GM18909 (cell line): ENCODE measurements around the gene CCR6.
"Not testable (repeated sequence)": the region's sequence is repeated elsewhere in the genome, so short reads cannot be mapped to it uniquely, and the experiment has no call there.

Source experiments
- ATAC-seq: cut with Tn5 transposase; IDR thresholded peaks from one replicate; pipeline ENCODE4 v1.9.1; 2021; ENCODE audit warnings: mild to moderate bottlenecking; ENCODE audit not compliant: unreplicated experiment, poor library complexity

The CCR6 gene

DNA sequence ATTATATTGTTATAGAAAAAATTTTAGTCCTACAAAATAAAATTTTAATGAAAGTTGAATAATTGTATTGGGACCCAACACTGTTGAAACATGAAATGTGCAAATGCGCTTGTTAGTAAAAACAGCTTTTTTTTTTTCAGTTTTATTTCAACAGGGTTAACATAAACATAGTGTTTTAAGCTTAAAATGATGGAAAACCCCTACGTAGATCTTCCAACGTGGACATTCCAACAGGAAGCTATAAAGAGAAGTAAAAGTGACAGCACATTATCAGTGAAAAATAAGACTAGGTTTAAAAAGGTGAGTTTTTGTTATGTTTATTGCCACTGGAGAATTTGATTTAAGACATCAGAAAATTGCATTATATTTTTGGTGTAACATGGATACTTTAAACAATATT, 41.4 kb downstream of the CCR6 start:
- ATAC-seq: no peak

DNA sequence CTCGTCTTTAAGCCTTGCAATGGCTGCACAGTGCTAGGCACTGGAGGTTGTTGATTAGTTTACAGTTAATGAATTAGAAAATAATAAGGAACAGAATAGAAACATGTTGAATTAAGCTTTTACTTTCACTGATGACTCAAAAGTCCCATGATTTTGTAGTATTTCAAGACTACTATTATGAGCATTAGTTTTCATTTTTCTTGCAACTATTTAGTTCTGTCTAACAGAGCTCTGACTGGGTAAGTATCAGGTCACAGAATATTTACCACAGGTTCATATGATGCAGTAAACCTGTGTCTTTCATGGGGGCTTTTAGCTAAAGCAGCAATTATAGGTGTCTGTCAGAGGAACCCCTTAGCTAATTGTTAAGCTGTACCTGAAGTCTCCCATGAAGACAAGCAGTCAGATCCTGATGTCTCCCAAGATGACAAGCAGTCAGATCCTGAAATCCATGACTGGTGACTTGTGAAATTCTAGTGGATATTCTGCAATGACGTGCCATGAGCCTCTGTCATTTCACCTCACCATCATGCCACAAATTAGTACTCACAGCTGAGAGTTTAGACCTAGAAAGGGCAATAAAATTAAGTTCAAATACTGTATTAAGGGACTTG, 43.1 kb downstream of the CCR6 start:
- ATAC-seq: no peak

DNA sequence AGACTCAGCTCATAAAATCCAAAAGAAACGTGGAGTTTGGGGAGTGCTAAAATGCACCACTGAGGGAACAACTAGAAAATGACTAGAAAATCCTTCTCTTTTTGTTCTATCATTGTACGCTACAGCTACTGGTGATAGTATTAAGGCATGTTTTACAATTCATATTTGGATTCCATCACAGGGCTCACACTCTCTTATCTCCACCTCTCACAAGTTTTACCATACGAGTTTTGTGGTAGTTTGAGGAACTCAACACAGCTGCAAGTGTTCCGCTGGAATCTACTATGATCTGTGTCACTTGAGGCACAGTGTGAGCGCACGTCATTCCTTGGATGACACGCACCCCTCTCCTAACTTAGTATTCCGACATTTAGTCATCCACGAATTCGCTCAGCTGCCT, 44.8 kb downstream of the CCR6 start:
- not testable (repeated sequence) for ATAC-seq

DNA sequence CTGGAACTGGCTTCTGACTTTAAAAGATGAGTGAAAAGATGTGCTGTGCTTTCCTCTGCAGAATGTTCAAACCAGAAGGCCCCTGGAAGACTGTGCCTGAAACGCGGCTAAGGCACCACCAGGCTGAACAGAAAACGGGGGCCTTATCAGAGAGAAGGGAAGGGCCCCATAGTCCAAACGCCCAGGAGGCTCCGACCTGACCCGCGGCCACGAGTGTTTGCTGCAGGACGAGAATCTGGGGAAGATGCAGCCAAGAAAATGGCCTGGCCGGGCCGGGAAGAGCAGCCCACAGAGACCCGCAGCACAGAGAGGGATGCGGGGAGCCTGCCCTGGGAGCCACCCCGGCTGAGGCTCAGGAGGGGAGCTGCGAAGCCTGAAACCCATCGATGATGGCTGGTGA, 45.4 kb downstream of the CCR6 start:
- not testable (repeated sequence) for ATAC-seq

DNA sequence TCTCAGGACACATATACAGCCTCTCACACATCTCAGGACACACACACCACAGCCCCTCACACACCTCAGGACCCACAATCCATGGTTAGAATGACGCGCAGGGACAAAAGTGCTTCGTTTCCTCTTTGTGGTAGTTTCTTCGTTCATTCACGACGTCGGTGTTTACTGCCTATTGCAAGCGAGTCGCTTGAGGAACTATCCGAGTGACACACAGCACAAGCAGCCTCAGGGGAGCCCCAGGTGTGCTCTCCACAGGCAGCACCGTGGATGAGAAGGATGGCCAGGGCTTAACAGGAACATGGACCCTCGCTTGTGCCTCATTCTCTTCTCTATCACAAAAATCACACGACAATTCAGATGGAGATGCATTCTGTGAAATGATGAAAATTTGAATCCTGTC, 47.0 kb downstream of the CCR6 start:
- not testable (repeated sequence) for ATAC-seq

DNA sequence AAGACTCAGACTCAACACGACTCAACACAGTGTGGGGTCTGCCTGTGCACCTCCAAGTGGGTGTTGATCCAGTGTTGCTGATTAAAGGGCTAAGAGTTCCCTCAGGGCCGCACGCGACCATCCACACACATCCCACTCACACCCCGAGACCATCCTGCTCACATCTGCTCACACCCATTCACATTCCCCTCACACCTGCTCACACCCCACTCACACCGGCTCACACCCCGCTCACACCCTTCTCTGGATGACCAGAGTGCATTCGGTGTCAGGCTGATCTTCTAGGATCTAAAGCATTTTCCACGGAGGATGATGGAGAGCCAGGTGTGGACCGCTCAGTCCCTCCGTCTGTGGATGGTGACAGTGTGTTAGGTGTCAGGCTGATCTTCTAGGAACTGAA, 48.4 kb downstream of the CCR6 start:
- not testable (repeated sequence) for ATAC-seq

DNA sequence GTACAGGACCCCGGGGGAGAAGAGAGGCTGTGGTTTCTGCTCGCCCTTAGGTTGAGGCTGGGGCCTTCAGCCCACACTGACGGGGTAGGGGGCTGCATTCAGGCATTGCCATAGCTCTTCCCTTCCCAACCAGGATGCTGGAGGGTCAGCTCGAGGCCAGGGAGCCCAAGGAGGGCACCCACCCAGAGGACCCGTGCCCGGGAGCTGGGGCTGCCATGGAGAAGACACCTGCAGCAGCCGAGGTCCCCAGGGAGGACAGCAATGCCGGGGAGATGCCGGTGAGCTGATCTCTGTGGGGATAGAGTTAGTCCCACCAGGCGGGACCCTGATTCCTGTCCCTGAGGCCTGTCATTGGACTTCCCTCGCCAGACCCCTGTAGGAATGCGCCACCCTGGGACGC, 49.1 kb downstream of the CCR6 start:
- not testable (repeated sequence) for ATAC-seq

DNA sequence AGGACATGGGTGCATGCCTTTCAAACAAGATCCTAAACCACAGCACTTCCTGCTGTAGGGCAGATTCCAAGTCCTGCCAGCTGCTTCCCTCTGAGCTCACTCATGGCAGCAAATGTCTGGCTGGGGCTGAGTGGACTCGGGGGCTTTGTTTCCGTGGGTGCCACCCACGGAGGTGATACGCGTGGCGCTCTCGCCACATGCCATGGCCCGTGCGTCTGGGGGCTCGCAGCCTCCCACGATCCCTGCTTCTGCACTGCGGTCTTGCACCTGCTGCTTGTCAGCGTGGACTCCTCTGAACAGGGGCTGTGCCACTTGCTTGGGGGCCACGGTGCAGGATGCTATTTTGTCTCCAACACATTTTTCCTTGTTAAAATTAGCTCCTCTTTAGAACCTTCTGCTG, 54.4 kb downstream of the CCR6 start:
- ATAC-seq: not testable (repeated sequence)

DNA sequence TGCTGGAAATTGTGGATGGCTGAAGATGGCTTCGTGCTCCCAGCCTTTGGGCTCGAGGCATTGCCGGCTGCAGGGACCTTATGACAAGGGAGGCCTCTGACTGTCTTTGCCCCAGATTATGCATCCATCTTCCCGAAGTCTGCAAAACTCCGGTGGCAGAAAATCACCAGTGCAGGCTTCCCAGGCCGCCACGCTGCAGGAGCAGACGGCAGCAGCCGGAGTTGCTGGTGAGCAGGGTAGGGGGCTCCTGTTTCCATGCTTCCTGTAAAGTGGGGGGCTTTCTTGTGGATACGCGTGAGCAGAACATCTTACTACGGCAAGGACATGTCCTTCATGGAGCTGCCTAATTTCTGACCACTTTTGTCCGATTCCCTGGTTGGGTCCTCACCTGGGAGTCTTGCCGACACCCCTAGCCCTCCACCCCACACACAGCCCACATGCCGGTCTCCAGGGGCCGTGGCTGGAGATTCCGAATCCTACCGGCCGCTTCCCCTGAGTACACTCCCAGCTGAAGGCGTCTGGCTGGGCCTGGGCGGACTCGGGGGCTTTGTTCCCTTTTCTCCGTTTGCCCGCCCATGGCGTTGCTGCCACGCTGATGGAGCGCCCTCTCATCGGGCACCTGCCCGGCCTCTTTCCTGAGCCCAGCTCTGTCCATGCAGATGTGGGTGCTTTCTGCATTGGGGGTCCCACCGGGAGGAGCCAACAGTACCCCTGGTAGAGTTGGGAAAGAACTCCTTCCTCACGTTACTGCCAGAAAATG, 56.2 kb downstream of the CCR6 start:
- ATAC-seq: not testable (repeated sequence)

DNA sequence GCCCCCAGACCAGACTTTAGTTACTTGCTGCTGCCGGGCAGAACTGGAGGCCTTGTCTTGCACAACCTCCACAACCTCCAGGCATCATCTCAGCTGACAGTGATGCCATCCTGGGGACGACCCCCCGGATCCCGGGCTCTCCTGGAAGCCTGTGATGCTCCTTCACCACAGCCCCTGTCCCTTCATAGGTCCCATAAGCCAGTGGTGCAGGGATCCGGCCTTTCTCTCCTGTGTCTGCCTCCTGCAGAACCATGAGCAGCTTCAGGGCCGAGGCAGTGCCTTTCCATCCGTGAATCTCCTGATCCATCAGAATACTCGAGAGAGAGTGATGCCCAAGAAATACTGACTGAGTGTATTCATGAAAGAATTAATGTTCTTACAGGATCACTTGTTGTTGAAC, 57.2 kb downstream of the CCR6 start:
- not testable (repeated sequence) for ATAC-seq

DNA sequence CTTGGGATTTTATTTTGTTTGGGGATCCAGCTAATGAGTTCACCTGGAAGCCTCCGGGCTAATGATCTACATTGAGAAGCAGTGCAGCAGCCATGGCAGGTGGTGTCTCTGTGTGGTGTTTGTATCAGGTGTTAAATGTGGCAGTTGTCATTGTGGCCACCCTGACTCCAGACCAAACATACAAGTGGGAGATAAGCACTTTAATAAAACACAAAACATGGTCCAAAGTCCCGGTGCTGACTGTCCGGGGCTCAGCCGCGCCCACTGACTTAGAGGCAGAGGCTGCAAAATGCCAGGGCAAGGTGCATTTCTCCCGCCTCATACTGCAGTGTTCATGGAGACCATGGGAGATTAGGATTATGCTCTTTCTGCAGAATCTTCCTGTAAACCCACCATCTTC, 58.5 kb downstream of the CCR6 start:
- ATAC-seq: not testable (repeated sequence)

DNA sequence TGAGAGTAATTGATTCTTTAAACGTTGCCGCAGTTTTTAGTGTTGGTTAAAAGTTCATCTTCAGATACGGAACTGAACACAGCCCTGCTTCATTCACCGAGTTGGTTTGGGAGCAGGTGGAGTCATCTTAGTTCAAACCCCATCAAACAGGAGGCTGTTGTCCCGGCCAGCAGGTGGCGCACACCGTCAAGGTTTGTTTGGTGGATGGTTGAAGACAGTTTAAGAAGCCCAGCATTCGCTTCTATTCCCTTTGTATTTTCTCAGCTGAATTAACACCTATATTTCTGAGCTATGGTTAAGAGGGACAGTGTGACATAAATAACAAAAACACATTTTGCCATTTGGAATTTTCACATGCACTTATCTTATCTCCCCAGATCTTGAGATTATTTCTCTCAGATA, 60.0 kb downstream of the CCR6 start:
- peak; percentile 70 for ATAC-seq

DNA sequence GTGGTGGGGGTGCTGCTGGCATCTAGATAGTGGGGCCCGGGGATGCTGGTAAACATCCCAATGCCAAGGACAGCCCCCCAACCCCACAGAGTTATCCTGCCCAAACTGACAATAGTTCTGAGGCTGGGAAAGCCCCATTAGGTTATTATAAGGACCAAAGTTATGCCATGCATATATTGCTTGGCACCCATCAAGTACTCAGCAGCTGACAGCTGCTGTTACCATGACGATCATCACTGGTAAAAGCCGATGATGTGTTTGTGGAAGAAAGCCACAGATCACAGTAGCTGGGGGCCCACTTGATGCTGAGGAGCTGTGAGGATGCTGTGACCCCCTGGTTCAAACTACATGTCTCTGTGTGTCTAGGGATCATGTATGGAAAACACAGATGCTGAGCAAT, 62.2 kb downstream of the CCR6 start:
- ATAC-seq: not testable (repeated sequence)

DNA sequence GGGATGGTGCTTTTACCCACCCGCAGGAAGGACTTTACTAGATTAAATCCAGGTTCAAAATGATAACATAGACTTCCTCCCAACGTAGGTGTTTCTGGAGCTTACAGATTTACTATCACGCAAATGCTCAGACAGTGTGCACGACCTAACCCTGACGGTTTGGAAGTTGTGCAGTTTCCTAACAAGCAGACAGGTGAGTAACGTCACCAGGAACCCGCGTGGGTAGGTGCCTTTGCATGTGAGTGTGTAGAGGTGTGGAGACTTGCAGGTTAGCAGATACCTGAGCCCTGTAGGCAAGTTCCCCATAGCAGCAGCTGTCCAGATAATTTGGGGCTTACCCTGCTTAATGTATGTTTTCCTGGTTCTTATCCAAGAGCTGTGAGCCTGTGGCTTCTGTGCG, 64.4 kb downstream of the CCR6 start:
- not testable (repeated sequence) for ATAC-seq
